Measurements from ENCODE around the gene NFYC.

NFYC gene

GRCh38 chr1:40766017-40766416, 74.5 kb downstream of the NFYC start:
- Histone ChIP-seq H3K36me3 (ENCODE audit: insufficient read depth, low read length) (peaks cover 93% of the 10 kb centered on the region; the same call in 1 of the 2 replicates), H3K4me3 (ENCODE audit: low read length, poor library complexity, severe bottlenecking) (no peak overlapping the region), H3K9me2 (replicated peaks; ENCODE audit: low read depth, low read length) (no peaks in the 10 kb centered on the region), H4K20me1 (ENCODE audit: insufficient read depth, low read length, poor library complexity, severe bottlenecking) (no peaks in the 10 kb centered on the region), H3K27me3 (ENCODE audit: insufficient read depth, low read length, poor library complexity, severe bottlenecking) (no peaks in the 10 kb centered on the region), H3K9ac (ENCODE audit: low read depth, low read length, poor library complexity, severe bottlenecking) (no peak overlapping the region), H3F3A (ENCODE audit: low read depth) (no peaks in the 10 kb centered on the region), H3K4me2 (ENCODE audit: low read depth, low read length, poor library complexity, severe bottlenecking) (no peak overlapping the region), H3K4me1 (ENCODE audit: insufficient read depth, low read length, poor library complexity, severe bottlenecking) (peaks cover 26% of the 10 kb centered on the region), H3K79me2 (ENCODE audit: insufficient read depth, low read length) (no peaks in the 10 kb centered on the region), H3K9me3 (ENCODE audit: insufficient read depth, low read depth, low read length) (no peaks in the 10 kb centered on the region), H2AFZ (ENCODE audit: low read length) (no peak overlapping the region)
- TF ChIP-seq CTCF (conservative IDR thresholded peaks at IDR 0.05; ENCODE audit: low read length), result no peak
- no peak for TF ChIP-seq EZH2phosphoT487 (IDR thresholded peaks at IDR 0.05; ENCODE audit: borderline replicate concordance)

GRCh38 chr1:40766560-40766959, 75.1 kb downstream of the NFYC start:
- no peaks in the 10 kb centered on the region for H3K79me2 ChIP-seq (ENCODE audit: insufficient read depth, low read length)
- H3K36me3 ChIP-seq (ENCODE audit: insufficient read depth, low read length), result peaks cover 93% of the 10 kb centered on the region; the same call in 1 of the 2 replicates
- no peak overlapping the region for H3K4me3 ChIP-seq (ENCODE audit: low read length, poor library complexity, severe bottlenecking)
- no peak overlapping the region for H3K9ac ChIP-seq (ENCODE audit: low read depth, low read length, poor library complexity, severe bottlenecking)
- H4K20me1 ChIP-seq (ENCODE audit: insufficient read depth, low read length, poor library complexity, severe bottlenecking), result no peaks in the 10 kb centered on the region
- H3K27me3 ChIP-seq (ENCODE audit: insufficient read depth, low read length, poor library complexity, severe bottlenecking), result no peaks in the 10 kb centered on the region
- no peak overlapping the region for H2AFZ ChIP-seq (ENCODE audit: low read length)
- no peak for TF ChIP-seq EZH2phosphoT487 (IDR thresholded peaks at IDR 0.05; ENCODE audit: borderline replicate concordance)
- TF ChIP-seq CTCF (conservative IDR thresholded peaks at IDR 0.05; ENCODE audit: low read length), result no peak
- no peaks in the 10 kb centered on the region for H3K9me3 ChIP-seq (ENCODE audit: insufficient read depth, low read depth, low read length)
- H3K4me2 ChIP-seq (ENCODE audit: low read depth, low read length, poor library complexity, severe bottlenecking), result no peak overlapping the region
- H3K9me2 ChIP-seq (replicated peaks; ENCODE audit: low read depth, low read length), result no peaks in the 10 kb centered on the region
- peaks cover 26% of the 10 kb centered on the region for H3K4me1 ChIP-seq (ENCODE audit: insufficient read depth, low read length, poor library complexity, severe bottlenecking)
- no peaks in the 10 kb centered on the region for H3F3A ChIP-seq (ENCODE audit: low read depth)

DNA sequence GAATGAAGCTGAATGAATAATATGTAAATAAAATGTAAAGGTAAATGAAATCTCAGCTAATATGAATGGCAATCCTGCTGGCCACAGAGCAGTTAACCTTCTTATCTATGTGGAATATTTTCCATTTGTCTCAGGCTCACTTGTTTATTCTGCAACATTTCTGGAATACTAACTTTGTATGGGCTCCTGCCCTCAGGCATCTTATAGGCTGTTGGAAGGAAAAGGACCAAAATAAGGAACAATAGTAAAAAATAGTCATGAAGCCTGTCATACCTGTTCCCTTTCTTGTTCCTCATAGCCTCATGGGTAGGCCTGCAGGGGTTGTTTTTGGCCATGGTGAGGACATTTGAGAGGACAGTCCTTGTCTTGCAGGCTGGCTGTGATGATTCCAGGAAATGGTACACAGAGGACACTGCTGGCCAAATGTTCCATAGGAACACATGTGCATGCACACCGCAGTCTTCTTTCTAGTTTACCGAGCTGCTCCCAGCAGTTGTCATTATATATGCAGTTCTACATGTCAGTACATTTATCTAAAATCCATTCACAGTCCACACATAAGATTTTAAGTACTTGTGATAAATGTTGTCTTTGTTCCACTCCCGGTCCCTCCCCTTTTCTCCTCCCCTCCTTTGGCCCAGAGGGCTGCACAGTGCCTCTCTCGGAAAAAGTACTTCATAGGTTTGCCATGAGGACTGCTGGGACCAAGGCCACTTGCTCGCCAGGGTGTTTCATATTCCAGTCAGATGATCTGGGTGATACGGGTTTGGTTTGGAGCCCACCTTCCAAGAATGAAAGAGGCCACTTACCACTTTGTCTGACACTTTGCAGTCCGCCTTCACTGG, 76.9 kb downstream of the NFYC start:
- Histone ChIP-seq H3K9me3 (ENCODE audit: insufficient read depth, low read depth, low read length) (no peaks in the 10 kb centered on the region), H3F3A (ENCODE audit: low read depth) (no peaks in the 10 kb centered on the region), H3K9ac (ENCODE audit: low read depth, low read length, poor library complexity, severe bottlenecking) (no peak overlapping the region), H3K4me3 (ENCODE audit: low read length, poor library complexity, severe bottlenecking) (no peak overlapping the region), H2AFZ (ENCODE audit: low read length) (no peak overlapping the region), H3K79me2 (ENCODE audit: insufficient read depth, low read length) (no peaks in the 10 kb centered on the region), H3K36me3 (ENCODE audit: insufficient read depth, low read length) (peaks cover 92% of the 10 kb centered on the region; the same call in 1 of the 2 replicates), H3K4me2 (ENCODE audit: low read depth, low read length, poor library complexity, severe bottlenecking) (no peak overlapping the region), H4K20me1 (ENCODE audit: insufficient read depth, low read length, poor library complexity, severe bottlenecking) (no peaks in the 10 kb centered on the region), H3K27me3 (ENCODE audit: insufficient read depth, low read length, poor library complexity, severe bottlenecking) (no peaks in the 10 kb centered on the region), H3K4me1 (ENCODE audit: insufficient read depth, low read length, poor library complexity, severe bottlenecking) (peaks cover 24% of the 10 kb centered on the region), H3K9me2 (replicated peaks; ENCODE audit: low read depth, low read length) (no peaks in the 10 kb centered on the region)
- TF ChIP-seq CTCF (conservative IDR thresholded peaks at IDR 0.05; ENCODE audit: low read length) (no peak), EZH2phosphoT487 (IDR thresholded peaks at IDR 0.05; ENCODE audit: borderline replicate concordance) (no peak)
